ENCODE data around the gene COL1A1. TPM values are rescaled to one million over a fixed set of nuclear protein-coding genes. Genes with fewer than 3 reads are reported as not detected.

Gene COL1A1
- total and polyA plus RNA-seq, 2 of the 13 experiments (the other 11 are each of a cell fraction or from before 2014, with no cell fraction given) = 0.05 TPM; not detected in 1

GRCh38 chr17:50210240-50211225 is 9.1 kb upstream of the COL1A1 start (continued):
- TF ChIP-seq FOXC1 (CRISPR knock-in tag; IDR thresholded peaks at IDR 0.05; ENCODE audit: borderline replicate concordance) = no peak
- 0 out of 2 replicates have a peak, but pooled peaks have one; percentile 6 for TF ChIP-seq NRL (CRISPR knock-in tag; IDR thresholded peaks at IDR 0.05; ENCODE audit: borderline replicate concordance)
- TF ChIP-seq MED8 (CRISPR knock-in tag; IDR thresholded peaks at IDR 0.05; ENCODE audit: insufficient replicate concordance) = no peak
- no peak for TF ChIP-seq ZNF777 (CRISPR knock-in tag; IDR thresholded peaks at IDR 0.05)
- TF ChIP-seq ZBTB21 (CRISPR knock-in tag; IDR thresholded peaks at IDR 0.05) = no peak
- no peak for TF ChIP-seq EHMT2 (IDR thresholded peaks at IDR 0.05; ENCODE audit: borderline replicate concordance, low read depth, low read length)
- TF ChIP-seq ZBTB37 (CRISPR knock-in tag; IDR thresholded peaks at IDR 0.05) = no peak
- no peak for TF ChIP-seq ISX (CRISPR knock-in tag; conservative IDR thresholded peaks at IDR 0.05)
- no peak for TF ChIP-seq PHB2 (IDR thresholded peaks at IDR 0.05; ENCODE audit: partially characterized antibody)
- no peak for TF ChIP-seq PRDM4 (CRISPR knock-in tag; IDR thresholded peaks at IDR 0.05; ENCODE audit: borderline replicate concordance)
- 0 out of 2 replicates have a peak, but pooled peaks have one; percentile 57 for TF ChIP-seq ZSCAN22 (CRISPR knock-in tag; IDR thresholded peaks at IDR 0.05)
- no peak for TF ChIP-seq NR1H2 (CRISPR knock-in tag; IDR thresholded peaks at IDR 0.05; ENCODE audit: borderline replicate concordance, low read depth)
- no peak for TF ChIP-seq KLF9 (CRISPR knock-in tag; IDR thresholded peaks at IDR 0.05; ENCODE audit: low read depth)
- TF ChIP-seq ATF7 (IDR thresholded peaks at IDR 0.05) = no peak
- TF ChIP-seq ATF7 (CRISPR knock-in tag; IDR thresholded peaks at IDR 0.05) = 0 out of 2 replicates have a peak, but pooled peaks have one; percentile 29
- no peak for TF ChIP-seq MED1 (CRISPR knock-in tag; IDR thresholded peaks at IDR 0.05)
- TF ChIP-seq REST (IDR thresholded peaks at IDR 0.05; ENCODE audit: borderline replicate concordance in 1 of 2, low read depth in 1 of 2, low read length in 2 of 2) = no peak
- TF ChIP-seq MAX (IDR thresholded peaks at IDR 0.05) = no peak
- no peak for TF ChIP-seq ZNF567 (CRISPR knock-in tag; IDR thresholded peaks at IDR 0.05; ENCODE audit: borderline replicate concordance)
- peak in 1 of 2 experiments; percentile 35; a peak in 1 of 4 replicates for TF ChIP-seq EP300 (IDR thresholded peaks at IDR 0.05; ENCODE audit: low read depth in 2 of 2, low read length in 2 of 2)
- no peak for TF ChIP-seq EP300 (CRISPR knock-in tag; IDR thresholded peaks at IDR 0.05; ENCODE audit: borderline replicate concordance)
